Immature natural killer cell (primary cell): ENCODE results near the gene UNC13B. TPM values are rescaled to one million over a fixed set of nuclear protein-coding genes. Genes with fewer than 3 reads are reported as not detected.

Experiments used
- polyA plus RNA-seq, 3 donors: library from polyadenylated mRNA; unstranded; fragments of 300-500 nt; fragmentation: Illumina TruSeq; gene quantifications; one replicate each; pipeline ENCODE4 v1.2.3, GENCODE V29; 2021

UNC13B gene
- polyA plus RNA-seq, 3 donors from 2014 or later: 0.07 TPM; not detected in 2

Other genes starting within 250 kb of the UNC13B start
- gene PHF24, start 203.7 kb upstream of the UNC13B start, polyA plus RNA-seq: not detected
- 1 to 10 TPM; 1.0 to 1.7 (median 1.4) TPM for gene DNAJB5, start 172.3 kb upstream of the UNC13B start, polyA plus RNA-seq
- gene VCP, start 89.4 kb upstream of the UNC13B start, polyA plus RNA-seq: 100 to 1,000 TPM; 173 to 252 (median 248) TPM
- gene FANCG, start 82.1 kb upstream of the UNC13B start, polyA plus RNA-seq: 10 to 100 TPM in 2 of 3 donors, 1 to 10 TPM in 1; 9.5 to 15.0 (median 10.6) TPM
- gene PIGO, start 65.4 kb upstream of the UNC13B start, polyA plus RNA-seq: 10 to 100 TPM; 23.6 to 38.9 (median 27.8) TPM
- gene STOML2, start 58.9 kb upstream of the UNC13B start, polyA plus RNA-seq: 100 to 1,000 TPM in 2 of 3 donors, 10 to 100 TPM in 1; 79.7 to 155 (median 116) TPM
- gene ATOSB, start 46.1 kb upstream of the UNC13B start, polyA plus RNA-seq: 10 to 100 TPM in 1 of 3 donors, 1 to 10 TPM in 2; 3.3 to 15.6 (median 5.3) TPM